Stimulated activated CD4-positive, alpha-beta T cell treated with anti-CD3 and anti-CD28 coated beads, Interleukin-1b, Interleukin-23, amount 100 ng/mL, for 1 hour (primary cell): Measurements from ENCODE around the gene PIN1.

Source experiments
- DNase-seq, 2 donors: peaks; one replicate each; pipeline ENCODE4 v3.0.0-alpha.2; 2020; ENCODE audit warnings: low read depth in 2 of 2

The PIN1 gene

DNA sequence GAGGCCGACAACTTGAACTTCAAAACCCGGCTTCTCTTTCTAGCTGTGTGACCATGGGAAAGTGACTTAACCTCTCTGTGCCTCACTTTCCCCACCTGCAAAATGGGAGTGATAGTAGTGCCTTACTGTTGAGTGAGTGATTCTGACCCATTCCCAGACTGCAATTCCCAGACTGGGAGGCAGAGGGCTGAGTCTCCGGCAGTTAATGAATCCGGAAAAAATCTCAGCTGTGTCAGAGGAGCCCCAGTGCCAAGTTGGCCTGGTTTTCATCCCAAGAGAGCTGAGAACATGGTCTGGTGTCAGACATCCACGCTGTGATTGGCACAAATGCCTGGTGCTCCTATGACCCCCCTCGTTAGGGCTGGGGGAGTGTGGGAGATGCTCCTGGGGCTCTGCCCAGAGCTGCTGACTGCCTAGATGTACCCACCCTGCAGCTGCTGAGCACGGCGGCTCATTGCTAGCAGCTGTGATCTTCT is 50.0 kb downstream of the PIN1 start:
- DNase-seq: no peak

DNA sequence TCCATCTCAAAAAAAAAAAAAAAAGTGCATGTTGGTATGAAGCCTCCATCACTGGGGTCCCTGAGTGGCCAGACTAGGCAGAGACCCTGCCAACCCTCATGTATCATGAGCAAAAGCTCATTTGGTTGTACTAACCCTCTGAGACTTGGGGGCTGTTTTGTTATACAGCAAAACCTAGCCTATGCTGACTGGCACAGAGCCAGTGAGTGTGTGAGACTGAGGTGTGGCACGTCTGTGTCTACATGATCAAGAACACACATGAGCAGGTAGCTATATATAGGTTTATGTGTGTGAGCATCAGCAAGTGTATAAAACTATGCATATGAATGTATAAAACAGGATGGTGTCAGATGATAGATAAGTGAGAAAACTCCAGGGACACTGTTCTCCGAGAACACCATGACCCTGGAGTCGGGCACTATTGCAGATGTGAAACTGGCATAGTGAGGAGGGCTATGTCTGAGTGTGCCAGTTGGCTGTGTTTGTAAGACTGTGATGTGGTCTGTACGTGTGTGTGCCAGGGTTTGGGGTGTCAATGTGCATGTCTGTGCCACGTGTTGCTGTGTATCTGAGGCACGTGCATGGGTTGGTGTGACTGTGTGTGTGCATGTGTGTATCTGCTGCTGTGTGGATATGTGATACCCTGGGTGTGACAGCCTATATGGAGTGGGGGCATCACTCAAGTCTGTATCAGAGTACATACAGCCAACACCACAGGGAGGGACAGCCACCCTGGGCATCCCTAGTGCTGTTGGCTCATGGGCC is 56.7 kb downstream of the PIN1 start:
- DNase-seq: no peak
